ENCODE measurements around the gene ASB15.

DNA sequence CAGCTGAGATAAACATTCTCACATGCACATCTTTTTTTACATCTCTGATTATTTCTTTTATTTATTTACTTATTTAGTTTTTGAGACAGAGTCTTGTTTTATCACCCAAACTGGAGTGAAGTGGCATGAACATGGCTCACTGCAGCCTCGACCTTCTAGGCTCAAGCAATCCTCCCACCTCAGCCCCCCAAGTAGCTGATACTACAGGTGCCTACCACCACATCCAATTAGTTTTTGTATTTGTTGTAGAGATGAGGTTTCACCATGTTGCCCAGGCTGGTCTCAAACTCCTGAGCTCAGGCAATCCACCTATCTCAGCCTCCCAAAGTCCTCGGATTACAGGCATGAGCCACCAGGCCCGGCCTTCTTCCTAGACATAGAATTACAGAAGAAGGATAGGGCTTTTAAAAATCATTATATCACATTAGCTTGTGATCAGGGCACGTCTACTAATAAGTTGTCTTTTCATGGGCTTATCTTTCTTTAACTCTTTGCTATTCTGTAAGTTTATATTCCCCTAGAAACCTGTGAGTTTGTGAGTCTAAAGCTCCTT lies 5.9 kb downstream of the ASB15 start:
- TF ChIP-seq FOXM1 (IDR thresholded peaks at IDR 0.05; ENCODE audit: borderline replicate concordance) = no peak
- no peak for TF ChIP-seq SP1 (IDR thresholded peaks at IDR 0.05)
- TF ChIP-seq FOXK2 (IDR thresholded peaks at IDR 0.05) = no peak
- no peak for TF ChIP-seq ZNF384 (IDR thresholded peaks at IDR 0.05)
- TF ChIP-seq SUZ12 (IDR thresholded peaks at IDR 0.05) = no peak
- TF ChIP-seq BHLHE40 (IDR thresholded peaks at IDR 0.05; ENCODE audit: borderline replicate concordance) = no peak

All from HEK293T (cell line).